ENCODE data around the gene GPRC5D.

The GPRC5D gene

DNA sequence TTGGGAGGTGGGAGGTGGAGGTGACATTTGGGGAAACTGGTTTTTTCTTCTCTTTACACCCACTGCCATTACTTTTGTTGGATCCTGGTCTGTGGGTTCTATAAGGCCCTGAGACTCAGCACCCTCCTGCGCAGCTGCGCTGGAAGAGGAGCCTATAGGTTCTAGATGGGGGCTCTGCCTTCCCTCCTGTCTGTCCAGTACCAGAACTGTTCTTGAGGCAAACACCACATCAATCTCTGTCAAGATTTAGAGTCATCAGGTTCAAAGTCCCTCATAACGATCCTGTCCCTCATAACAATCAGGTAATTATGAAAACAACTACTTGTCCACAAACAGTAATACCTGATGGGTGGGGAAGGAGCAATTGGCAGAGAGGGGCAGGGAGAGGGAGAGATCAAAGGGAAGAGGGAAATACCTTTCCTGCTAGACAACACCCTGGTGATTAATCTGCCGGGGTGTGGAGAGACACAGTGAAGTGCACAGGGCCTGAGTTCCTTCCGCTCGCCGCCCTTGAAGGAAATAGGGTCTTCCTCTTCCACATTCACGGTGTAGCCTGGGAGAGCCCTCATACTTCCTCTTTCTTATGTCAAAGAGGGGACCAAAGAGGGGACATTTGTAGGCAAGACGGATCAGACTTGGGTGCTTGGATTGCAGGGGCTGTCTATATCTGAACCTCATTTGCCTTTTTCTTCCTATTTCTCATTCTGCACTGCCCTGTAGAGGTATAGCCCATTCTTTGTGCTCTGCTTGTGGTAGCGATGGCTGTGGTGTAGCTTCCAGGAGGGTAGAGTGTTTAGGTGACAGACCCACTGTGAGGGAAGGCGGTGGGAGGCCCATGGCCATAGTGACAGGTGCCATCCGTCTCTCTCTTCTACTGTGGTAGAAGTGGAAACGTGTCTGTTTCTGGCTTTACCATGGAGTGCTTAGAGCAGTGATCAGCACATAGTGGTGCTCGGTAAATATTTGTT lies 48.0 kb downstream of the GPRC5D start:
- FAIRE-seq = no peak

DNA sequence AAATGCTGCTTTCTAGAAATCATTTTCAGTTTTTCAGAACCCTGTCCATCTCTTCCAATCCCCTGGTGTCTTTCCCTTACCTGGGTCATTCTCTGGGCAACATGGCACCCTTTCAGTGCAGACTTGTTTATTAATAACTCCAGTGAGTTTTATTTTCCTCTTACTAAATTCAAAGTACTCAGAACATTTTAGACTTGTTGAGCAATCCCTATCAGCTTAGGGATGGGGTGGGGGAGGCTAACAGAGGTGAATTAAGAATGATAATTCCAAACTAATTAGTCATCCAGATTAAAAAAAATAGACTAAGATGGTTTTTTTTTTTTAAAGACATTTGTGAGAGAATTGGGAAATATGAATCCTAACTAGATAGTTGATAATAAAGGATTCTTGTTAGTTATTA lies 49.9 kb downstream of the GPRC5D start:
- no peak for FAIRE-seq

DNA sequence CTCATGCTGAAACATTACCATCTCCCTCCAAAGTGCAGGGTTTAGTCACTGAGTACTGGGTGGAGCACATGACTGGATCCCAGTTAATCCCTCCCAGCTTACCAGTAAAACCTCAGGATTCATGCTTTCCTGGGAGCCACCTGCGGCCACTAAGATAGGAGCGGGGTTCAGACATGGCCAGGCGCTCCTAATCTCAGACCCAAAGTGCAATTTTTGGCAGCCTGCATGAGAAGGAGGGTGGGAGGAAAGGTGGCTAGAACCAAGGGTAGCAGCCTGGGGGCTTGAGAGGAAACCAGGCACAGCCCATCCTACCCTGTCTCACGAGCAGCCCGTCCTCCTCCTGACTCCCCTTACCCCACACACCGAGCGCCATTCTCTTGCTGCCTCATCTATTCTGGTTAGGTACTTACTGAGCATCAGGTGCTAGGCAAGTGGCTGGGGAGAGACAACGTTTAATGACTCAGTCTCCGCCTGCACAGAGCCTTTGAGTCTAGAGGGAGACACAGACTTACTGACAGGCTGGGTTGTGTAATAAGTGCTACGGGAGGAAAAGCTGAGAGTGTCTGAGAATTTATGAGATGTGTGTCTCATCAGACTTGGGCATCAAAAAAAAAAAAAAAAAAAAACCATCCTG lies 50.7 kb downstream of the GPRC5D start:
- FAIRE-seq = no peak

DNA sequence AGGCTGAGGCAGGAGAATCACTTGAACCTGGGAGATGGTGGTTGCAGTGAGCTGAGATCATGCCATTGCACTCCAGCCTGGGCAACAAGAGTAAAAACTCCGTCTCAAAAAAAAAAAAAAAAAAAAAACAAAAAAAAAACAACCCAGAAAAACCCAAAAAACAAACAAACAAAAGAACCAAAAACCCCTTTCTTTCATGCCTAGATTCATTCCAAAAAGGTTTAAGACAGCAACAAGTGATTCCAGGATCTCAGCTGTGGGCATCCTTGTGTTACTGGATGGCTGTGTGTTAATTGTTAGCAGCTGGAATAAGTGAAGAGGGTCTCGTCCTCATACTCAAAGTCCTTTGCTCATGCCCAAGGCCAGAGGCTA lies 51.2 kb downstream of the GPRC5D start:
- no peak for FAIRE-seq

DNA sequence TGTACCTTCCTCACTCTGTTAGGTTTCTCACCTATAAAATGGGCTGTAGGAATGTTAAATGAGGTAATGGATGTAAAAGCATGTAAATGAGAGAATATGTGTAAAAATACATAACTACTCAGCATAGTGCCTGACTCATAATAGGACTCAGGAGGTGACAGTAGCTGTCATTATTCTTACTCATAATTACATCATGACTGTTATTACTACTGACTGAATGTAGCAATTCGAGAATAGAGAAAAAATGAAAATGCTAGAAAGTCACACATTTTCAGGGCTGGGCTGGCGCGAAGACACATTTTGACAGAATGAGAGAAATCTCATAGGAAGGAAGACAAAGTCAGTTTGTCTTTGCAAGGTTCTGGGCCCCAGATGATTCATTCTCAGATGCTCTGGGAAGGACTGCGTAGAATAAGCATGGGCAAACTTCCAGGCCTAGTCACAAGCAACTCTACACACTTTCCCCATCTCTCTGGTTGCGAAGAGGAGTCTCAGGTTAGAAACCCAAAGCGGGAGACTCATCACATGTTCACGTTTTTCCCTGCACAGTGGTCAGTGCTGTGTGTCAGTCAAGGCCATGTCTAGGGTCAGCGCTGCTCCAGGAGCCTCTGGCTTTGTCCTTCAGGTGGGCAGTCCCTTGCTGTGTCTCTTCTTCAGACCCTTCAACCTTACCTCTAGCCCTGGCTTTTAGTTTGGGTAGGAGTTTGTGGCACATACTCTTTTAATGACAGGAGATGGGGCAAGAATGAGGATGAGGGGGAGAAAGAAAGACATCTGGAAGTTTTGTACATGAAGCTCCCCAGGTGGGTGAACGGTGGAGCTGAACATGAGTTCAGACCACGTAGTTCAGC lies 52.2 kb downstream of the GPRC5D start:
- no peak for FAIRE-seq

DNA sequence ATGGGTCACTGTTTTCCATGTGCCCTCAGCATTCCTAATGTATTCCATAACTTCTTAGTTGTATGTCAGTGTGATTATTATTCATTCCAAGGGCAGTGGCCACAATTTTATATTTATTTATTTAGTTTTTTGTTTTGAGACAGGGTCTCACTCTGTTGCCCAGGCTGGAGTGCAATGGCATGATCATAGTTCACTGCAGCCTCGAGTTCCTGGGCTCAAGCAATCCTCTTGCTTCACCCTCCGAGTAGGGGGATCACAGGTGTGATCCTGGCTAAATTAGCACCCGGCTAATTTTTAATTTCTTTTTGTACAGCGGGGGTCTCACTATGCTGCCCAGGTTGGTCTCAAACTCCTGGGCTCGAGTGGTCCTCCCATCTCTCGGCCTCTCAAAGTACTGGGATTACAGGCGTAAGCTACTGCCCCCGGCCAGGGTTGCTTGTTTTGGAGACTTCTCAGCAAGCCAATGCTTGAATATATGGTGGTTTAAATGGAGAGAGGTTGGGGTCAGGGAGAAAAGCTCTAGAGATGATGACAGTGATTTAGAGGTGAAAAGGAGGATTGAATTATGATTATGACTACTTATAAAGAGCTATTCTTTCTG lies 53.0 kb downstream of the GPRC5D start:
- no peak for FAIRE-seq

- FAIRE-seq = no peak
These were observed 53.7 kb downstream of the GPRC5D start for GRCh38 chr12:12898136-12898717.

GRCh38 chr12:12897302-12897701 lies 54.7 kb downstream of the GPRC5D start:
- FAIRE-seq = no peak

DNA sequence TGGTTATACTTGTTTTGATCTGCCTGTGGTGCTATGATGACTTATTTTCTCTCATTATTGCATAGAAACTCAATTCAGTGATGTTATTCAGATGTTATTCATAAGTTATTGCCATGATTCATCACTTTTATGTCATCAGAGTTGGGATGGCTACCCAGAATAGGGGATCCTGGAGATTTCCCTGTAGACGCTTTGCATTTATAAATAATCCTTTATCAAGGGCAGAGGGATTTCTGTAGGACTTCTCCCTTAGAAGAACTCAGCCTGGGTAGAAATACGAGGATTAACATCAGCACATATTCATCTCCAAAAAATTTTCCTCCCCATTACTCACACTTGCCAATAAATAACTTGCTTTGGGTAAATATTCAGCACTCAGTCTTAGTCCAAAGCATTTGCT lies 55.7 kb downstream of the GPRC5D start:
- FAIRE-seq = no peak

DNA sequence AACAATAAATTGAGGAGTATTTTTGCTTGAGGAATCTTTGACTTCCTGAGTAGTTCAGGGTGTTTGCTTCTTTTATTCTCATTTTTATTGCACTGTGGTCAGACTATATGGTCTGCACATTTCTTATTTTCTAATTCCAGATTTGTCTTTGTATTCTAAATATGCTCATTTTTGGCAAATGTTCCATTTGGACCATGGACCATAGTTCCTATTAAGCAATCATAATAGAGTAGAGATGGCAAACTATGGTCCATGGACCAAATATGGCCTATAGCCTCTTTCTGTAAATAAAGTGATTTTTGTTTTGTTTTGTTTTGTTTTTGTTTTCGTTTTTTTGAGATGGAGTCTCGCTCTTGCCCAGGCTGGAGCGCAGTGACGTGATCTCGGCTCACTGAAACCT lies 58.5 kb downstream of the GPRC5D start:
- no peak for FAIRE-seq

DNA sequence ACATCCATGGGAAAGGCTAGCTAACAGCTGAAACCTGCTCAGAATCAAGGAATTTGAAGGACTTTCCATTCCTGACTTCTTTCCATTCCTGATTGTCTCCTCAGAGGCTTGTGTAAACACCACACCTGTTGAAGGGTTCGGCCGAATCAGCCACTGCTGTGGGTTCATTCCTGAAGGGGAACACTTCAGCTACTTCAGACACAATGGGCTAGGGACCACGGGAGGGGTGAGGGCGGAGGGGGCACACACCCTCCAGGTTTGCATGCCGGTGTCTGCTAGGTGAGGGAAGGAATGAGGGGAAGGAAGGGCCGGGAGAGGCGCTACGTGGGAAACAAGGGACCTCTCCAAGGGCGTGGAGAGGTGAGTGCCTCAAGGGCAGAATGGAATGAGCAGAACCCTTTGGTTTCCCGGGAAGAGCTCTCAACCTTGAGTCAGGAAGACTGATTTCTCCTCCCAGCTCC lies 59.3 kb downstream of the GPRC5D start:
- no peak for FAIRE-seq

- FAIRE-seq = no peak
These were observed 60.1 kb downstream of the GPRC5D start for GRCh38 chr12:12891881-12892355.

- no peak for FAIRE-seq
These were observed 60.7 kb downstream of the GPRC5D start, which contains the start of gene GPRC5A for GRCh38 chr12:12891080-12891880. GPRC5A (plus strand) TSS chr12:12891562; CDS start chr12:12908250, 16,688 bp downstream.
